Mesodermal cell (in vitro differentiated cells): Measurements from ENCODE around the gene MTOR.

ENCODE experiments used
- H3K27ac ChIP-seq: 2 replicates; pipeline ENCODE4 v1.7.0; 2013; ENCODE audit warnings: mild to moderate bottlenecking, low read depth, low read length, moderate library complexity; ENCODE audit not compliant: severe bottlenecking
- H3K36me3 ChIP-seq: 2 replicates; pipeline ENCODE4 v1.7.1; 2013; ENCODE audit warnings: mild to moderate bottlenecking, low read length, moderate library complexity; ENCODE audit not compliant: control insufficient read depth, insufficient read depth
- H3K4me1 ChIP-seq: one replicate; pipeline ENCODE4 v1.7.1; 2013; ENCODE audit warnings: mild to moderate bottlenecking, low read length; ENCODE audit not compliant: insufficient read depth, control insufficient read depth, poor library complexity, severe bottlenecking
- H3K4me3 ChIP-seq: 2 replicates; pipeline ENCODE4 v1.7.0; 2013; ENCODE audit warnings: low read length, control low read depth, mild to moderate bottlenecking; ENCODE audit not compliant: insufficient read depth, poor library complexity, severe bottlenecking; ENCODE audit errors: extremely low read depth
- H3K9me3 ChIP-seq: 2 replicates; pipeline ENCODE4 v1.7.1; 2013; ENCODE audit warnings: mild to moderate bottlenecking, low read length, moderate library complexity; ENCODE audit not compliant: control insufficient read depth
- WGBS, 2 experiments: methylation state at CpG; one replicate each; pipeline ENCODE4 v1.1.5; 2013; ENCODE audit warnings: missing lambda C conversion rate in 2 of 2; ENCODE audit not compliant: insufficient coverage in 2 of 2; 5-methylcytosine and 5-hydroxymethylcytosine counted together

MTOR gene

DNA sequence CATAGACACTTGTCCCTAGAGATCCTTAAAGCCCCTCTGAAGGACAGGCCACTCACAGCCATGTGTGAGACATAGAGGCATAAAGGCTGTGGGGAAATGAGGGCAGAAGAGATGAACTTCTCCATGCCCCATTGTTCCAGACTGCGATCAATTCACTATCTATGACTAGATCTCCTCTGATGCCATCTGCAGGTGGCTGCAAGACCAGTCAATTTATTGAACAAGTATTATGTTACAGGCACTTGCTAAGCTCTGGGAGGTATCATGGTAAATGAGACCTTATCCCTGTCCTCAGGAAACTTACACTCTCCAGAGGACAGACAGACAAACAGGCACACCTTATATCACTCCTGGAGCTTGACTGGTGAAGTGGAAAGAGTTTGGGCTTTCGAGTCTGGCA is 33.6 kb upstream of the MTOR start:
- H3K36me3 ChIP-seq: no peaks in the 10 kb centered on the region
- H3K9me3 ChIP-seq: no peaks in the 10 kb centered on the region
- WGBS, 2 experiments: 100% methylated on average over 2 of the region's 2 CpGs; no CpG with 5 or more reads in 1 of the 2 experiments
- no peak overlapping the region for H3K27ac ChIP-seq
- H3K4me1 ChIP-seq: no peaks in the 10 kb centered on the region
- H3K4me3 ChIP-seq: no peak overlapping the region

DNA sequence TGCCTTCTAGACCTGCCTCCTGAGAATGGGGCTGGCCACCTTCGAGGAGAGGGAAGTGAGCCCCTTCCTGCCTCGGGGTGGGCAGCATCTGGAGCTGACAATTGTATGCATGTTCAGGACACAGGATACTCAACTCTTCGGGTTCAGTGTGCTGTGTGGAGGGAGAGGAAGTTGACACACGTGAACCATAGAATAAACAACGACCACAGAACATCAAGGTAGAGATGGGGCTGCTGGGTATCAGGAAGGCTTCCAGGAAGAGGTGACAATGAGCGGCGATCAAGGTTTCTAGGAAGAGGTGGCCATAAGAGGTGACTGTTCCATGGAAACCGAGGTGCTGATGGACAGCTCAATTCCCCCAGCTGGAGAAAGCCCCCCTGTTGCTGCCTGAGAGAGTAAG is 32.6 kb upstream of the MTOR start:
- Histone ChIP-seq H3K4me1 (no peaks in the 10 kb centered on the region), H3K4me3 (no peak overlapping the region), H3K36me3 (no peaks in the 10 kb centered on the region), H3K27ac (no peak overlapping the region), H3K9me3 (no peaks in the 10 kb centered on the region)
- WGBS, 2 experiments: 93 to 94% methylated on average over 8 of the region's 8 CpGs

DNA sequence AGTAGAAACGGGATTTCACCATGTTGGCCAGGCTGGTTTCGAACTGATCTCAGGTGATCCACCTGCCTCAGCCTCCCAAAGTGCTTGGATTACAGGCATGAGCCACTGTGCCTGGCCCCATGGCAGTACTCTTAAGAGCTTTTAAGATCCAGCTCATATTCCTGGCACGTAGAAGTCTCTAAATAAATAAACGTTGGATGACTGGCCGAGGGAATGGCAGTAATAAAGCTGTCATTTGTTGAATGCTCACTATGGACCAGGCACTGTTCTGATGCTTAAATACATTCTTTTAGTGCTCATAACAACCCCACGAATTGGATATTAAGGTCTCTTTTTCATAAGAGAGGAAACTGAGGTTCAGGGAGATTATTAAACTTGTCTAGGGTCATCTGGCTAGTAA is 31.5 kb upstream of the MTOR start:
- no peak overlapping the region for H3K4me3 ChIP-seq
- no peak overlapping the region for H3K27ac ChIP-seq
- H3K9me3 ChIP-seq: no peaks in the 10 kb centered on the region
- peaks cover 2% of the 10 kb centered on the region for H3K36me3 ChIP-seq
- no peaks in the 10 kb centered on the region for H3K4me1 ChIP-seq
- WGBS, 2 experiments: 89 to 91% methylated on average over 4 of the region's 6 CpGs

DNA sequence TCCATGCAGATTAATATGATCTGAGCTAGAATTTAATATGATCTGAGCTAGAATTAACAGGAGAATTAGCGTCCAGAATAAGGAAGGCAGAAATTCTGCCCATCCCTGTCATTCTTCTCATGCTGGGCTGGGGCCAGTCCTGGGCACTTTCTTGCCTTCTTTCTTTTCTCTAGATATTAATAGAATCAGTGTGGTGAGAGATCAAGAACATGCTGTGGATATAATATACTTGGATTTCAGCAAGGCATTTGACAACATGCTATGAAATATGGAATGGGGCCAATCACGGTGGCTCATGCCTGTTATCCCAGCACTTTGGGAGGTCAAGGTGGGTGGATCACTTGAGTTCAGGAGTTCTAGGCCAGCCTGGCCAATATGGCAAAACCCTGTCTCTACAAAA is 28.7 kb upstream of the MTOR start:
- H3K36me3 ChIP-seq: peaks cover 14% of the 10 kb centered on the region
- H3K4me3 ChIP-seq: no peak overlapping the region
- H3K4me1 ChIP-seq: peaks cover 10% of the 10 kb centered on the region
- WGBS, 2 experiments: 81 to 93% methylated on average over 2 of the region's 2 CpGs
- no peak overlapping the region for H3K27ac ChIP-seq
- no peaks in the 10 kb centered on the region for H3K9me3 ChIP-seq

DNA sequence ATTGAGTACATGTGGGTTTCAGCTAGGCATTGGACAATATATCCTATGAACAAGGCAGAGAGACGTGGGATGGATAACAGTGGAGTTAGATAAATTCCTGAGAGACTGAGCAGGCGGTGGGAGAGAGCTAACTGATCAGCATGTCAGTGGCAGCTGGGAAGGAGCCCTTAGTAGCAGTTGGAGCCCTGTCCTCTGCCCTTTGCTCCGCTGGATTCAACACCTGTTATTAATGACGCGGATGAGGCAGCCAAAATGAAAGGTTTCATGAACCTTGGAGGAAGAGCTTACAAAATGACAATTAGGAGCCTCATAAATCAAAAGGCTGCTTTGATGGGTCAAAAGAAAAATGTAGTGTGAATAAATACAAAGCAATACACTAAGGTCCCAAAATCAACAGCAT is 26.7 kb upstream of the MTOR start:
- Histone ChIP-seq H3K9me3 (no peaks in the 10 kb centered on the region), H3K4me3 (no peak overlapping the region), H3K36me3 (peaks cover 23% of the 10 kb centered on the region), H3K27ac (no peak overlapping the region), H3K4me1 (peaks cover 12% of the 10 kb centered on the region)
- 94 to 98% methylated on average over 5 of the region's 5 CpGs for WGBS, 2 experiments

DNA sequence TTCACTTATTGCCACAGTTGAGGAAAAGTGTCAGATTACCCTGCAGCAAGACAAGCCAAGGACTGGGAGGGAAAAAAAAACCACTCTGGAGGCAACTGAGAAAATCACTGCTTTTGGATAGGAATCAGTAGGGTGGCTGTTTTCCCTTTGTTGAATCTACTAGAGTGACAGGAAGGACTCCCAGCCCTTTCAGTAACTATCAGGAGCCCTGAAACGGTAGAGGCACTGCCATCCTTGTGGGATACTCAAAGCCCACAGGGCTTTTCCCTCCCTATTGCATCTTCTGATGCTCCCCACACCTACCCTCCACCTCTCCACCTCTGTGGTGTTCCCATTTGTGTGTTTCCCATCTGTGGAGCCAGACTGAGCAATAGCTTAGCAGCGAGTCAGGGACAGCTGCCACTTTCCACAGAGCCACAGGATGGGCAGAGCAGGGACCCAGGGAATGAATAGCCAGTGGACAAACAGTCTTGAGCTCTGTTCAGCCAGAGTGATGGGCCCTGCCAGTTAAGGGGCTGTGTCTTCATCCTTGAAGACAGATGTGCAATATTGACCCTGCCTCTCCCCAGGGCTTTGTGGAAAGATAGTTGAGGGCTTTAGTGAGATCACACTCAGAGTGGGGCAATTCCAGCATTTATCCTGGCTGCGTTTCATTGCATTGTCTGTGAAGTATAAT is 24.5 kb upstream of the MTOR start:
- Histone ChIP-seq H3K36me3 (peaks cover 26% of the 10 kb centered on the region), H3K9me3 (no peaks in the 10 kb centered on the region), H3K4me1 (peaks cover 12% of the 10 kb centered on the region), H3K27ac (no peak overlapping the region), H3K4me3 (no peak overlapping the region)
- 64 to 69% methylated on average over 2 to 3 of the region's 3 CpGs for WGBS, 2 experiments

DNA sequence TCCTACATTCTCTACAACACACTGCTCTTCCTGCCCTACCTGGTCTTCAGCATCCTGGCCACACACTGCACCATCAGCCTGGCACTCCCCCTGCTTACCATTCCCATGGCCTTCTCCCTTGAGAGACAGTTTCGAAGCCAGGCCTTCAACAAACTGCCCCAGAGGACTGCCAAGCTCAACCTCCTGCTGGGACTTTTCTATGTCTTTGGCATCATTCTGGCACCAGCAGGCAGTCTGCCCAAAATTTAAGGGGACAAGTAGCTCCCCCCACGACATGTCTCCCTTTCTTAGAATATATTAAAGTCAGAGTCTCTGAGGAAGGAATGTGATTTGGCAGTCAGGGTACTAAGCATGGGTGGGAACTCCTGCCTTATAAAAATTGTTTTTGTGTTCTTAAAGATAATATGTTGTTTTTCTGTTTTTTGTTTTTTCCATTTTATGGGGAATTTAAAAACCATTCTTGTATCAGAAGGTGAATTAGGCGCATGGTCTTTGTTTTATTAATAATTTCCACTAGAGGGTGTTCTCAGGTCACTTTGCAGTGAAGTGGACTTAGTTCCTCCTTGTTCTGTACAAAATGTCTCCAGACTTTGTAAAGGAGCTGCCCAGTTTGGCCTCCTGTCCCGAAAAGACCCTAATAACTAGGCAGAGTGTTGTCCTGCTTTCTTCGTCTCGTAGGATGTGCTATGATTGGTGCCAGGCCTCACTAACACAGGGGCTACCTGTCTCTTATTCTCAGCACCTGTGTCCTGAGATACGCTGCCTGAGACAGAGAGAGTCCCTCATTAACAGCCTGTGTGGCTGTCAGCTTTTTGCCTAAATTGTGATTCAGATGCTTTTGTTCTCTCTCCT is 23.8 kb upstream of the MTOR start:
- peaks cover 12% of the 10 kb centered on the region for H3K4me1 ChIP-seq
- no peak overlapping the region for H3K27ac ChIP-seq
- 76% methylated on average over 5 to 7 of the region's 7 CpGs for WGBS, 2 experiments
- no peak overlapping the region for H3K4me3 ChIP-seq
- peaks cover 26% of the 10 kb centered on the region for H3K36me3 ChIP-seq
- no peaks in the 10 kb centered on the region for H3K9me3 ChIP-seq

DNA sequence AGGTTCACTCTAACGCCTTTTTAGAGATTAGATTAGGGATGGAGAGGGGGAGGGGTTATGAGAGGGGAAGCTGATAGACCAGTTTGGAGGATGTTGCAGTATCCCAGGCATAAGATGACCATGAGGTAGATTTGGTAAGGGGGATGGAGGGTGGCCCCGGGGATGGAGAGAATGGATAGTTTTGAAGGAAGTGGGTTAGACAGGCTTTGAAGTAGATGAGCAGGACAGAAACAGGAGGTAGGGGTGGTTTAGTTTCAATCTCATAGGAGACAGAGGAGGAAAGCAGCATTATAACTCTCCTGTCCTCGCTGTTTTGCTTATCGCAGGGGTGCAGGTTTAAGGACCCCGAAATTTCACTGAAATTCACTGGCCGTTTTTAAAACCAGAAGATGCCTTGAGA is 22.4 kb upstream of the MTOR start:
- no peak overlapping the region for H3K27ac ChIP-seq
- no peak overlapping the region for H3K4me3 ChIP-seq
- H3K9me3 ChIP-seq: no peaks in the 10 kb centered on the region
- H3K36me3 ChIP-seq: peaks cover 26% of the 10 kb centered on the region
- H3K4me1 ChIP-seq: peaks cover 12% of the 10 kb centered on the region
- 85 to 94% methylated on average over 5 to 6 of the region's 6 CpGs for WGBS, 2 experiments

DNA sequence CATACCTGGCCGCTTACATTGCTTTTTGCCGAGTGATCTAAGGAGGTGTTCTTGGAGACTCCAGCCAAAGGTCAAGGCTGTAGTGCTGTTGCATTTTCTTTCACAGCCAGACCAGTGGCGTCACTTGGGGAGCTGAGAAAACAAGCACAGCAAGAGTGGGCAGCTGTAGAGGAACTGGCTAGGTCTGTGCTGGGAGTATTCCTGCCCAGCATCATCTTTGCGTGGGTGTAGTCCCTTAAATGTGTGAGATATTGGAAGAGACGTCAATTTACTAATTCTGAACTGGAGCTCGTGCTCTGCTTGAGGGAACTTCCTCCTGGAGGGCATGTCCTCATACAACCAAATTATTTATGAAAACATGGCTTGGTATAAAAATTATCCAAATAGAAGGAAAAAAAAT is 20.8 kb upstream of the MTOR start:
- H3K4me1 ChIP-seq: peaks cover 12% of the 10 kb centered on the region
- H3K4me3 ChIP-seq: no peak overlapping the region
- peaks cover 28% of the 10 kb centered on the region for H3K36me3 ChIP-seq
- H3K27ac ChIP-seq: no peak overlapping the region
- WGBS, 2 experiments: 76 to 91% methylated on average over 3 to 4 of the region's 6 CpGs
- H3K9me3 ChIP-seq: no peaks in the 10 kb centered on the region

DNA sequence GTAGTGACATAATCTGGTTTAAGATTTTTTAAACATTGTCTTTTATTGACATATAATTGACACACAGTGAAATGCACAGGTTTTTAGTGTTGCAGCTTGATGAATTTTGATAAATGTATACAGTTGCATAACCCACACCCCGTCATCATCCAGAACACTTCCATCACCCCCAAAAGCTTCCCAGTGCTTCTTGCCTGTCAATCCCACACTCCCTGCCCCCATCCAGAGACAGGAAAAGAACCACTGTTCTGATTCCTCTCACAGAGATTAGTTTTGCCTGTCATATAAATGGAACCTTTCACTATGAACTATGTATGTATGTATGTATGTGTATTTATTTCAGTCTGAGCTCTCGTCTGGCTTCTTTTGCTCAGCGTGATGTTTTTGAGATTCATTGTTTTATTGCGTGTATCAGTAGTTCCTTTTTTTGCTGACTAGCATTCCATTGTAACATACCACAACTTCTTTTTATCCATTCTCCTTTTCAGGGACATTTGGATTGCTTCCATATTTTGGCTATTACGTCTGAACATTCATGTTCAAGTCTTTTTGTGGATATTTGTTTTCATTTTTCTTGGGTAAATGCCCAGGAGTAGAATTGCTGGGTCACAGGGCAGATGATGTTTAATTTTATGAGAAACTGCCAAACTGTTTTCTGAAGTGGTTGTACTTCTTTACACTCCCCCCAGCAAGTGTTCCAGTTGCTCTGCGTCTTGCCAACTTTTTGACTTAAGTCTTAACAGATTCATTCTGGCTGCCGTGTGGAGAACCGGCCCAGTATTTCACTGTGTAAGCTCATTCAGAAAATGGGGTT is 19.4 kb upstream of the MTOR start:
- no peaks in the 10 kb centered on the region for H3K9me3 ChIP-seq
- WGBS, 2 experiments: 89 to 94% methylated on average over 3 of the region's 8 CpGs
- no peak overlapping the region for H3K27ac ChIP-seq
- H3K36me3 ChIP-seq: peaks cover 24% of the 10 kb centered on the region
- no peak overlapping the region for H3K4me3 ChIP-seq
- peaks cover 7% of the 10 kb centered on the region for H3K4me1 ChIP-seq
